Measurements from ENCODE around the gene PNCK.

The PNCK gene

GRCh38 chrX:153640736-153641575 is 32.7 kb downstream of the PNCK start:
- no peak for DNase-seq

- no peak for DNase-seq
Measured at GRCh38 chrX:153640045-153640686, 33.4 kb downstream of the PNCK start.

GRCh38 chrX:153639177-153640044 is 34.2 kb downstream of the PNCK start:
- no peak for DNase-seq

GRCh38 chrX:153638436-153639176 is 35.0 kb downstream of the PNCK start:
- no peak for DNase-seq

- no peak for DNase-seq
Measured at GRCh38 chrX:153638041-153638371, 35.6 kb downstream of the PNCK start.

- no peak for DNase-seq
Measured at GRCh38 chrX:153637121-153638040, 36.2 kb downstream of the PNCK start.

- no peak for DNase-seq
Measured at GRCh38 chrX:153636716-153637115, 36.9 kb downstream of the PNCK start.

- no peak for DNase-seq
Measured at GRCh38 chrX:153635788-153636668, 37.6 kb downstream of the PNCK start.

GRCh38 chrX:153635388-153635787 is 38.2 kb downstream of the PNCK start:
- DNase-seq = no peak

GRCh38 chrX:153634832-153635231 is 38.8 kb downstream of the PNCK start:
- DNase-seq = no peak

GRCh38 chrX:153634236-153634635 is 39.4 kb downstream of the PNCK start:
- no peak for DNase-seq

GRCh38 chrX:153633607-153634180 is 39.9 kb downstream of the PNCK start:
- DNase-seq = no peak

GRCh38 chrX:153633048-153633447 is 40.6 kb downstream of the PNCK start:
- DNase-seq = no peak

- DNase-seq = no peak
Measured at GRCh38 chrX:153632595-153632946, 41.0 kb downstream of the PNCK start.

GRCh38 chrX:153631907-153632594 is 41.6 kb downstream of the PNCK start:
- DNase-seq = no peak

GRCh38 chrX:153631346-153631745 is 42.3 kb downstream of the PNCK start:
- DNase-seq = no peak

GRCh38 chrX:153628665-153629064 is 44.9 kb downstream of the PNCK start:
- no peak for DNase-seq

- DNase-seq = no peak
Measured at GRCh38 chrX:153628129-153628528, 45.5 kb downstream of the PNCK start.

GRCh38 chrX:153627675-153628111 is 45.9 kb downstream of the PNCK start:
- no peak for DNase-seq

Data from SHP77 treated with DMSO at 0.1 percent for 48 hours (cell line).